Measurements from ENCODE around the gene ASAH2B. TPM values are rescaled to one million over a fixed set of nuclear protein-coding genes. Genes with fewer than 3 reads are reported as not detected.

ASAH2B gene
- 3.6 to 5.7 TPM (median 4.6 TPM) in 5 replicates for total RNA-seq (2022; extraction: Qiagen RNA extraction)

DNA sequence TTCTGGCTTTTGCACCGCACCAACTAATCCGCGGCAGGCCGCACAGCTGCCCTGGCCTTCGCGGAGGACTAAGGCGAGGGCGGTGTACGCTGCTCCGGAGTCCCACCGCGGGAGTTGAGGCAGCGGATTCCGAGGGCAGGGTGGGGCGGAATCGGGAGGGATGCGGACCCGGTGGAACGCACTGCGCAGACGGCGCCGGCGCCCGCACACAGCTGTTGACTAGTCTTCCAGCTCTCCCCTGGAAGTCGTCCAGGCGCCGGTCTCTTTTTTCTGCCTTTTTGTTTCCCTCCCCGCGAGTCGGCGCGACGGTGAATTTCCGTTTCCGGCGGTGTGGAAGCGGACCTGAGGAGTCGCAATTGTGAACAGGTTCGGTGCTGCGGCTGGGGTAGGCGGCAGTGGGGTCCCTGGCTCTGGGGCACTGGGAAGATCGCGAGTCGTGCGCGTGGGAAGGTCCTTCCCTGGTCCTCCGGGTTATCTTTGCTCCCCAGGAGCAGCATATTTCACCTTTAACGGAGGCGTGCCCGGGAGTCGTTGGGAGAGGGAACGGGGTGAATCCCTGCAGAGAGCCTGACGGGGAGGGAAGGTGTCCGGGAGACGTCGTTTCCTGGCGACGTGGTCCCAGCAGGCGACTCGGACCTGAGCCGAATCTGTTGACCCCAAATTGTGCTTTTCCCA lies at the start of gene ASAH2B:
TSS of gene ASAH2B (plus strand) at position 319 of the 675 bp plus-strand sequence. CDS start 5,195 bp downstream, outside the sequence.

Other genes starting within 250 kb of the ASAH2B start
- 50.9 to 65.5 TPM (median 59.3 TPM) in 5 replicates for gene SGMS1, start 116.0 kb upstream of the ASAH2B start, total RNA-seq (2022; extraction: Qiagen RNA extraction)
- 0.08 to 0.19 TPM in 2 of 5 replicates, not detected in the others for gene A1CF, start 145.7 kb downstream of the ASAH2B start, total RNA-seq (2022; extraction: Qiagen RNA extraction)

All from A549 treated with dexamethasone at 1 μM for 4 hours (cell line).